Liver (tissue), 9 donors: ENCODE data around the gene MTCH1. TPM values are rescaled to one million over a fixed set of nuclear protein-coding genes. Genes with fewer than 3 reads are reported as not detected.

Experiments used
- DNase-seq: peaks from one replicate; pipeline ENCODE4 v3.0.0-alpha.2; 2017; ENCODE audit warnings: low spot score
- H3K27ac ChIP-seq, 2 donors: one replicate each; pipeline ENCODE4 v1.7.0; 2013; ENCODE audit warnings: inconsistent platforms in 2 of 2, low read length in 2 of 2, control low read depth in 1 of 2, low read depth in 1 of 2, mild to moderate bottlenecking in 1 of 2
- H3K27me3 ChIP-seq, 4 donors: one replicate each; pipeline versions ENCODE4 v1.6.1 to v1.7.0; 2013; ENCODE audit warnings: low read length in 3 of 4, inconsistent platforms in 1 of 4, mild to moderate bottlenecking in 1 of 4, moderate library complexity in 1 of 4; ENCODE audit not compliant: control insufficient read depth in 4 of 4, insufficient read depth in 4 of 4
- H3K36me3 ChIP-seq, 4 donors: one replicate each; pipeline versions ENCODE4 v1.6.1 to v1.7.0; 2013; ENCODE audit warnings: low read length in 3 of 4, mild to moderate bottlenecking in 3 of 4, low read depth in 1 of 4, moderate library complexity in 1 of 4; ENCODE audit not compliant: control insufficient read depth in 4 of 4, insufficient read depth in 3 of 4
- H3K4me1 ChIP-seq, 4 donors: one replicate each; pipeline versions ENCODE4 v1.6.1 to v1.7.0; 2013; ENCODE audit warnings: low read length in 3 of 4, mild to moderate bottlenecking in 3 of 4, moderate library complexity in 1 of 4; ENCODE audit not compliant: control insufficient read depth in 4 of 4, insufficient read depth in 4 of 4
- H3K4me3 ChIP-seq, 3 donors: one replicate each; pipeline versions ENCODE4 v1.6.1 to v1.7.0; 2013; ENCODE audit warnings: low read length in 3 of 3, control low read depth in 1 of 3, low read depth in 1 of 3, mild to moderate bottlenecking in 1 of 3
- H3K9ac ChIP-seq, 2 donors: one replicate each; pipeline ENCODE4 v1.7.0; 2013; ENCODE audit warnings: low read length in 2 of 2, mild to moderate bottlenecking in 2 of 2, moderate library complexity in 2 of 2, control low read depth in 1 of 2, low read depth in 1 of 2
- H3K9me3 ChIP-seq, 4 donors: one replicate each; pipeline versions ENCODE4 v1.6.1 to v1.7.0; 2013; ENCODE audit warnings: low read length in 3 of 4; ENCODE audit not compliant: control insufficient read depth in 4 of 4
- EGR1 ChIP-seq, 2 donors: IDR thresholded peaks; 2 replicates each; pipeline ENCODE4 v1.6.1; 2016 to 2018; ENCODE audit warnings: antibody characterized with exemption in 2 of 2, low read depth in 2 of 2
- FOXA1 ChIP-seq: IDR thresholded peaks from 2 replicates; pipeline ENCODE4 v1.6.1; 2016; ENCODE audit warnings: antibody characterized with exemption
- FOXA2 ChIP-seq: IDR thresholded peaks from 2 replicates; pipeline ENCODE4 v1.6.1; 2016; ENCODE audit warnings: antibody characterized with exemption
- GABPA ChIP-seq, 2 donors: IDR thresholded peaks in 1 of 2; conservative IDR thresholded peaks in 1 of 2; 2 replicates each; pipeline ENCODE4 v1.6.1; 2016; ENCODE audit warnings: antibody characterized with exemption in 2 of 2, mild to moderate bottlenecking in 1 of 2, moderate library complexity in 1 of 2
- HNF4A ChIP-seq, 2 donors: conservative IDR thresholded peaks; 2 replicates each; pipeline ENCODE4 v1.6.1; 2016; ENCODE audit warnings: antibody characterized with exemption in 2 of 2, mild to moderate bottlenecking in 2 of 2
- HNF4G ChIP-seq: IDR thresholded peaks from 2 replicates; pipeline ENCODE4 v1.6.1; 2016; ENCODE audit warnings: antibody characterized with exemption
- JUND ChIP-seq, 2 donors: IDR thresholded peaks; 2 replicates each; pipeline ENCODE4 v1.6.1; 2016; ENCODE audit warnings: antibody characterized with exemption in 2 of 2
- NR2F2 ChIP-seq: IDR thresholded peaks from 2 replicates; pipeline ENCODE4 v1.6.1; 2016; ENCODE audit warnings: antibody characterized with exemption
- RAD21 ChIP-seq, 2 donors: IDR thresholded peaks; 2 replicates each; pipeline ENCODE4 v1.6.1; 2016; ENCODE audit warnings: antibody characterized with exemption in 2 of 2, mild to moderate bottlenecking in 2 of 2
- RXRA ChIP-seq, 2 donors: IDR thresholded peaks; 2 replicates each; pipeline ENCODE4 v1.6.1; 2017 to 2018; ENCODE audit warnings: antibody characterized with exemption in 2 of 2, mild to moderate bottlenecking in 1 of 2
- SP1 ChIP-seq: IDR thresholded peaks from 2 replicates; pipeline ENCODE4 v1.6.1; 2018; ENCODE audit warnings: antibody characterized with exemption, mild to moderate bottlenecking
- YY1 ChIP-seq: IDR thresholded peaks from 2 replicates; pipeline ENCODE4 v1.6.1; 2016; ENCODE audit warnings: antibody characterized with exemption, mild to moderate bottlenecking
- WGBS: extraction: QIAGEN DNeasy Blood & Tissue Kit; methylation state at CpG from one replicate; pipeline ENCODE4 v1.1.7; 2013; 5-methylcytosine and 5-hydroxymethylcytosine counted together
- polyA plus RNA-seq, 2 donors: library from polyadenylated mRNA; stranded (reverse) in 1 of 2; unstranded in 1 of 2; fragments of 200-250 nt in 1 of 2; fragments of >200 nt in 1 of 2; fragmentation: Nextera tagmentation in 1 of 2; extraction: Ambion mirVana in 1 of 2; gene quantifications; one replicate each; pipeline versions ENCODE4 v1.2.1 to v1.2.3, GENCODE V29; 2013 to 2015
- total RNA-seq, 2 donors: library from RNA; depleted of rRNA; stranded (reverse); fragments of >200 nt; gene quantifications; one replicate each; pipeline ENCODE4 v1.2.3, GENCODE V29; 2014
- TF ChIP-seq, protein P1 (sequence below): IDR thresholded peaks from 2 replicates; pipeline ENCODE4 v1.6.1; 2016; ENCODE audit warnings: antibody characterized with exemption
- TF ChIP-seq, protein P2 (sequence below): IDR thresholded peaks from 2 replicates; pipeline ENCODE4 v1.6.1; 2016; ENCODE audit warnings: antibody characterized with exemption
- TF ChIP-seq, protein P3 (sequence below): fragments of 150-350 bp; IDR thresholded peaks from 2 replicates; pipeline ENCODE4 v1.5.1; 2017; ENCODE audit warnings: improper control_type of control experiment, low read depth, low read length; ENCODE audit not compliant: missing input control
- TF ChIP-seq, protein P4 (sequence below): IDR thresholded peaks from 2 replicates; pipeline ENCODE4 v1.6.1; 2016; ENCODE audit warnings: antibody characterized with exemption, mild to moderate bottlenecking
- donor health status: healthy.
- donor health status: healthy.
- donor health status: healthy.
- donor health status: healthy.
- donor health status: healthy.

The MTCH1 gene
- total and polyA plus RNA-seq, 4 donors = 61.5 to 79.6 (median 74.1) TPM

DNA sequence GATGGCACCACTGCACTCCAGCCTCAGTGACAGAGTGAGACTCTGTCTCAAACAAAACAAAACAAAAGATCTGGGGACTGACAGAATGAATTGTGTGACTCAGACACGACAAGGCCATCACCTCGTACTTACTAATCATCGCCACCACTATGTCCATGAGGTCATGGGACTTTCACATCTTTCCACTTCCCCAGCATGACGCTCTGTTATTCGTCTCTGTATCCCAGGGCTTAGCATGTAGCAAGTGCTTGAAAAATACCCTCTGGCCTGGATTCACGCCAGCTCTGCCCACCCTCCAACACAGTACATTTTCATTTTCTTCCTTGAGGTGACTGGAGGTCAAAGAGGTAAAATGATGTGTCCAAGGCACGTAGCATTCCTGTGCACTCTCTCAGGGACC lies 47.3 kb upstream of the MTCH1 start:
- Histone ChIP-seq H3K27ac (no peak overlapping the region), H3K9me3 (no peaks in the 10 kb centered on the region), H3K4me1 (peaks cover 0 to 6% (median 3%) of the 10 kb centered on the region in 4 donors), H3K36me3 (no peaks in the 10 kb centered on the region), H3K4me3 (no peak overlapping the region), H3K9ac (no peak overlapping the region), H3K27me3 (no peaks in the 10 kb centered on the region)
- DNase-seq = no peak
- WGBS = 80% methylated on average over 7 of the region's 7 CpGs
- TF ChIP-seq FOXA1 (no peak), RAD21 (IDR thresholded peaks at IDR 0.05) (no peak), FOXA2 (no peak), YY1 (no peak), NR2F2 (no peak)
- TF ChIP-seq, protein P1, sequence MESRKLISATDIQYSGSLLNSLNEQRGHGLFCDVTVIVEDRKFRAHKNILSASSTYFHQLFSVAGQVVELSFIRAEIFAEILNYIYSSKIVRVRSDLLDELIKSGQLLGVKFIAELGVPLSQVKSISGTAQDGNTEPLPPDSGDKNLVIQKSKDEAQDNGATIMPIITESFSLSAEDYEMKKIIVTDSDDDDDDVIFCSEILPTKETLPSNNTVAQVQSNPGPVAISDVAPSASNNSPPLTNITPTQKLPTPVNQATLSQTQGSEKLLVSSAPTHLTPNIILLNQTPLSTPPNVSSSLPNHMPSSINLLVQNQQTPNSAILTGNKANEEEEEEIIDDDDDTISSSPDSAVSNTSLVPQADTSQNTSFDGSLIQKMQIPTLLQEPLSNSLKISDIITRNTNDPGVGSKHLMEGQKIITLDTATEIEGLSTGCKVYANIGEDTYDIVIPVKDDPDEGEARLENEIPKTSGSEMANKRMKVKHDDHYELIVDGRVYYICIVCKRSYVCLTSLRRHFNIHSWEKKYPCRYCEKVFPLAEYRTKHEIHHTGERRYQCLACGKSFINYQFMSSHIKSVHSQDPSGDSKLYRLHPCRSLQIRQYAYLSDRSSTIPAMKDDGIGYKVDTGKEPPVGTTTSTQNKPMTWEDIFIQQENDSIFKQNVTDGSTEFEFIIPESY = no peak
- TF ChIP-seq, protein P2, sequence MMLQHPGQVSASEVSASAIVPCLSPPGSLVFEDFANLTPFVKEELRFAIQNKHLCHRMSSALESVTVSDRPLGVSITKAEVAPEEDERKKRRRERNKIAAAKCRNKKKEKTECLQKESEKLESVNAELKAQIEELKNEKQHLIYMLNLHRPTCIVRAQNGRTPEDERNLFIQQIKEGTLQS = no peak

DNA sequence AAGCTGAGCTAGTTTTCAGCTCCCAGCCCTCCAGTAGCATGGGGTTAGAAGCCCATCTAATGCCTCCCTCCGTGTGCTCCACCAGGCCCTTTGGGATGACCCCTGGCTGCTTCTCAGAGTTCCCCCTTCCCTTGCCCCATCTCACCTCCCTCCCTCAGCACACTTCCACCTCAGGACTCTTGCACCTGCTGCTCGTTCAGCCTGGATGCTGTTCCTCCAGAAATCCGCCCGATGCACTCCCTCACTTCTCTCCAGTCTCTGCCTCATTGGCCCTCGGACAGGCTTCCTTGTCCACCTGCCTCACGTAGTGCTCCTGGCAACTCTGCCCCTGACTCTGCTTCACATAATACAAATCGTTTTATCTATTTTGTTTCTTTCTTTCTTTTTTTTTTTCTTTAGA lies 46.2 kb upstream of the MTCH1 start:
- H3K4me3 ChIP-seq = no peak overlapping the region
- no peaks in the 10 kb centered on the region for H3K27me3 ChIP-seq
- no peak overlapping the region for H3K27ac ChIP-seq
- peaks cover 0 to 5% (median 1%) of the 10 kb centered on the region in 4 donors for H3K4me1 ChIP-seq
- no peak for TF ChIP-seq JUND (IDR thresholded peaks at IDR 0.05)
- TF ChIP-seq FOXA1 = no peak
- TF ChIP-seq RAD21 (IDR thresholded peaks at IDR 0.05) = no peak
- no peak for TF ChIP-seq HNF4G
- no peak for TF ChIP-seq EGR1 (IDR thresholded peaks at IDR 0.05; ENCODE audit: low read depth in 2 of 2)
- no peak for TF ChIP-seq RXRA (IDR thresholded peaks at IDR 0.05)
- H3K36me3 ChIP-seq = no peaks in the 10 kb centered on the region
- WGBS = 91% methylated on average over 7 of the region's 7 CpGs
- no peak overlapping the region for H3K9ac ChIP-seq
- H3K9me3 ChIP-seq = no peaks in the 10 kb centered on the region
- DNase-seq = no peak

DNA sequence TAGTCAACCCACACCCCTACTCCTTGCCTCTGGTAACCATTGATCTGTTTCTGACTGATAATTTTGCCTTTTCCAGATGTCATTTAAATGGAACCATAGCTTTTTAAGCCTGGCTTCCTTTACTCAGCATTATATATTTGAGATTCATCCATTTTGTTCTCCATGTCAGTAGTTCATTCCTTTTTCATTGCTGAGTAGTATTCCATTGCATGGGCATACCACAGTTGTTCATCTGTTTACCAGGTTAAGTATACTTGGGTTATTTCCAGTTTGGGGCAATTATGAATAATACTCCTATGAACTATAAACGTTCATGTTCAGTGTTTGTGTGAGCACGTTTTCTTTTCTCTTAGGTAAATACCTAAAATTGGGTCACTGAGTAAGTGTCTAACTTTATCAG lies 44.6 kb upstream of the MTCH1 start:
- H3K27me3 ChIP-seq = no peaks in the 10 kb centered on the region
- no peak overlapping the region for H3K4me3 ChIP-seq
- no peaks in the 10 kb centered on the region for H3K9me3 ChIP-seq
- DNase-seq = no peak
- H3K27ac ChIP-seq = no peak overlapping the region
- whole genome bisulfite sequencing = 79% methylated on average over 2 of the region's 2 CpGs
- H3K4me1 ChIP-seq = peaks cover 0 to 5% (median 1%) of the 10 kb centered on the region in 4 donors
- no peaks in the 10 kb centered on the region for H3K36me3 ChIP-seq
- no peak overlapping the region for H3K9ac ChIP-seq
- TF ChIP-seq RXRA (IDR thresholded peaks at IDR 0.05) = no peak
- TF ChIP-seq, protein P3, sequence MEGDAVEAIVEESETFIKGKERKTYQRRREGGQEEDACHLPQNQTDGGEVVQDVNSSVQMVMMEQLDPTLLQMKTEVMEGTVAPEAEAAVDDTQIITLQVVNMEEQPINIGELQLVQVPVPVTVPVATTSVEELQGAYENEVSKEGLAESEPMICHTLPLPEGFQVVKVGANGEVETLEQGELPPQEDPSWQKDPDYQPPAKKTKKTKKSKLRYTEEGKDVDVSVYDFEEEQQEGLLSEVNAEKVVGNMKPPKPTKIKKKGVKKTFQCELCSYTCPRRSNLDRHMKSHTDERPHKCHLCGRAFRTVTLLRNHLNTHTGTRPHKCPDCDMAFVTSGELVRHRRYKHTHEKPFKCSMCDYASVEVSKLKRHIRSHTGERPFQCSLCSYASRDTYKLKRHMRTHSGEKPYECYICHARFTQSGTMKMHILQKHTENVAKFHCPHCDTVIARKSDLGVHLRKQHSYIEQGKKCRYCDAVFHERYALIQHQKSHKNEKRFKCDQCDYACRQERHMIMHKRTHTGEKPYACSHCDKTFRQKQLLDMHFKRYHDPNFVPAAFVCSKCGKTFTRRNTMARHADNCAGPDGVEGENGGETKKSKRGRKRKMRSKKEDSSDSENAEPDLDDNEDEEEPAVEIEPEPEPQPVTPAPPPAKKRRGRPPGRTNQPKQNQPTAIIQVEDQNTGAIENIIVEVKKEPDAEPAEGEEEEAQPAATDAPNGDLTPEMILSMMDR = no peak
- no peak for TF ChIP-seq SP1
- TF ChIP-seq, protein P1 = no peak
- no peak for TF ChIP-seq NR2F2
- no peak for TF ChIP-seq GABPA (IDR thresholded peaks at IDR 0.05 in 1 of 2, conservative IDR thresholded peaks at IDR 0.05 in 1 of 2)
- TF ChIP-seq, protein P4, sequence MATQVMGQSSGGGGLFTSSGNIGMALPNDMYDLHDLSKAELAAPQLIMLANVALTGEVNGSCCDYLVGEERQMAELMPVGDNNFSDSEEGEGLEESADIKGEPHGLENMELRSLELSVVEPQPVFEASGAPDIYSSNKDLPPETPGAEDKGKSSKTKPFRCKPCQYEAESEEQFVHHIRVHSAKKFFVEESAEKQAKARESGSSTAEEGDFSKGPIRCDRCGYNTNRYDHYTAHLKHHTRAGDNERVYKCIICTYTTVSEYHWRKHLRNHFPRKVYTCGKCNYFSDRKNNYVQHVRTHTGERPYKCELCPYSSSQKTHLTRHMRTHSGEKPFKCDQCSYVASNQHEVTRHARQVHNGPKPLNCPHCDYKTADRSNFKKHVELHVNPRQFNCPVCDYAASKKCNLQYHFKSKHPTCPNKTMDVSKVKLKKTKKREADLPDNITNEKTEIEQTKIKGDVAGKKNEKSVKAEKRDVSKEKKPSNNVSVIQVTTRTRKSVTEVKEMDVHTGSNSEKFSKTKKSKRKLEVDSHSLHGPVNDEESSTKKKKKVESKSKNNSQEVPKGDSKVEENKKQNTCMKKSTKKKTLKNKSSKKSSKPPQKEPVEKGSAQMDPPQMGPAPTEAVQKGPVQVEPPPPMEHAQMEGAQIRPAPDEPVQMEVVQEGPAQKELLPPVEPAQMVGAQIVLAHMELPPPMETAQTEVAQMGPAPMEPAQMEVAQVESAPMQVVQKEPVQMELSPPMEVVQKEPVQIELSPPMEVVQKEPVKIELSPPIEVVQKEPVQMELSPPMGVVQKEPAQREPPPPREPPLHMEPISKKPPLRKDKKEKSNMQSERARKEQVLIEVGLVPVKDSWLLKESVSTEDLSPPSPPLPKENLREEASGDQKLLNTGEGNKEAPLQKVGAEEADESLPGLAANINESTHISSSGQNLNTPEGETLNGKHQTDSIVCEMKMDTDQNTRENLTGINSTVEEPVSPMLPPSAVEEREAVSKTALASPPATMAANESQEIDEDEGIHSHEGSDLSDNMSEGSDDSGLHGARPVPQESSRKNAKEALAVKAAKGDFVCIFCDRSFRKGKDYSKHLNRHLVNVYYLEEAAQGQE = no peak
- TF ChIP-seq HNF4A (conservative IDR thresholded peaks at IDR 0.05) = no peak
- no peak for TF ChIP-seq RAD21 (IDR thresholded peaks at IDR 0.05)
- TF ChIP-seq HNF4G = no peak
- TF ChIP-seq, protein P2 = no peak
